Activated CD4-positive, CD25-positive, alpha-beta regulatory T cell (primary cell): Measurements from ENCODE around the gene GLOD4.
"Not testable (repeated sequence)": the region's sequence is repeated elsewhere in the genome, so short reads cannot be mapped to it uniquely, and the experiment has no call there.

Experiments used
- DNase-seq, 4 experiments: peaks; one replicate each; lab custom pipeline; 2025; lab: John Stamatoyannopoulos, UW

Gene GLOD4

DNA sequence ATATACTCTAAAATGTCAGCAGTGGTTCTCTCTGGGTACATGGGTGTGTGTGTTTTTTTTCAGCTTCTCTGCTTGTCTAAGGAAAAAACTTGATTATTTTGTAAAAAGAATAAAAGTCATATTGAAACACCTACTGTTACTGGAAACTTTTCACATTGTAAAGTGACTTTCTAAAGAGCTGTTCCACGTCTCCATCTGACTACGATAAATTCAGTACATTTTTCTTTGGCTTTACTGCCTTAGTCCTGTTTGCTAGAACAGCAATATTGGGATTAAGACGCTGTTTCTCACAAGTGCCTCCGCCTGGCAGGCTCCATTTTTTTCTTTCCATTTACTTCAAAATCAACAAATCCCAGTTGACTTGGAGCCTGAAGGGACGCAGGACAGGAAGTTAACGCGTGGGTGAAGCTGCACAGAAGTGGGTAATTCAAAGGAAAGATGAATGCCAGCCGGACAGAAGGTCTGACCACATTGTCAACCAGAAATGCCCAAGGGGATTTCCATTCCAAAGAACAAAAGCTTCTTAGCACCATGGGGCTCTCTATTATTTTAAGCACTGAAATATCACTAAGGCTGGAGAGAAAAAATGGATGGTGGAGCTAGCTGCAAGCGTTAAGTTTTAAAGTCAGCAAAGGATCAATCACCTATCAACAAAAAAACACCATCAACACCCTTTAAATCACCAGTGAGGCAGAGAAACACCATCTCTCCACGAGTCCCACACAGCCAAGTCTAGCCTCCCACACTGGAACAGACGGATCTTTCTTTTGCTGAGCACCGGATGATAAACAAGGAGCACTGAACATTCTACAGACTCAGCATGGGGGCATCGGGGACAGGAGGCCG is 8.4 kb downstream of the GLOD4 start:
- no peak for DNase-seq

DNA sequence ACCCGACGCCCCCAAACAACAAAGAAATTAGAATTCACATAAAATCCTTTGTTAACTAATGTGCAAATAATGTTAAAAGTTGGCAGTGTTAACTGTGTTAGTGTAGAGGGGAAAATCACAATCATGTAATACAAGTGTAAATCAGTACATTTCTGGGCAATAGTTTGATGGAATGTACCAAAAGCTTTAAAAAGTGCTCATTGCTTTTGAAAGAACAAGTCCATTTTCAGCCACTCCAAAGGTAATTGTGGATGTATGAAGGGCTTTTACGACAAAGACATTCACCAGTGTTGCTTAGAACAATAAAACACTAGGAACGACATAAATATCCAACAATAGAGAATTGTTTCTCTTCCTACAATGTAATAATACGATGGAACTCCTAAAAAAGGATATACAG is 9.1 kb downstream of the GLOD4 start:
- no peak for DNase-seq

DNA sequence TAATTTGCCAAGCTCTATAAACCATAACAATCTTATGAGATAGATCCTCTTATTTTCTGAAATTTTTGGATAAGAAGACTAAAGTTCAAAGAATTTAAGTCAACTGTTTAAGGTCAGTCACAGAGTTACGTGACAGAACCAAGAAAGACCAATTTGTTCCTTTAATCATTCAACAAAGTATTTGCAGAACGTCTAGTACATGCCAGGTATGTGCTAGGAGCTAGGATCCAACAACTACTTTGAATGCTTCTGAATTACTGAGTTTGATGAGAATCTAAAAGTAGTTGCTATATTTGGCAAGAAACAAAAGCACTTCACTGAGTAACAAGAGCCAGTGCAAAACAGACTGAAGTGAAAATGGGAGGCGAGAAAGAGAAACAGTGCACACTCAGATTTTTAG is 15.0 kb downstream of the GLOD4 start:
- no peak for DNase-seq

DNA sequence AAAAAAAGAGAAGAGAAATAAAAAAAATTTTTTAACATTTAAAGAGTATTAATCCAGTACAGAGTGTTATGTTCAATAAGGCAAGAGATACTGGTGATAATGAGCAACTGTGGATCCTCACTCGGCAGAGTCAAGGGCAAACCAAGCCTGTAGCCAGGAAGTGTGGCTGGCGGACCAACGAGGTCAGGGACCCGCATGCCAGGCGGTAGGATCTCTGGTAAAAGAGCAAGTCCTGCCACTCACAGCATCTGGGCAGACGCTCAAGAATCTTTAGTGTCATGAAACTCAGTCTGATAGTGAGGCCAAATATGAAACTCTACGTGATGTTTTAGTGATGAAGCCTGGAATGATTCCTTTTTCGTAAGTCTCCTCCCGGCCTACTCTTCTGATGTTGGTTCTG is 21.7 kb downstream of the GLOD4 start:
- no peak for DNase-seq

DNA sequence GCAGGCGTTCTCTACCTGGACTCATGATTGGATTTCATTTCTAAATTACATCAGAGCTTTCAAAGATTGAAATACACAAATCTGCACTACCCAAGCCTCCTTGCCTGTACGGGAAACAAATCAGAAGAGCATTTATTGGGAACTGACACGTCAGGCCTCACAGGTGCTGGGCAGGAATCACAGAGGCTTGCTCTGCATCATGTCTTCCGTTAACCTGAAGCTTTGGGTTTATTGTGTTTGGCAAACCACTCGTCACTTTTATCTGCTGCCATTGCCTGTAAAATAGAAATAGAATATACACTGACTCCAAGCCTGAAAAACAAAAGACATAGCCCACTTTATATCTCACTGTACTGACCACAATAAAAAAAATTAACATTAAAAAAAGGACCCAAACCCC is 22.1 kb downstream of the GLOD4 start:
- DNase-seq: no peak

DNA sequence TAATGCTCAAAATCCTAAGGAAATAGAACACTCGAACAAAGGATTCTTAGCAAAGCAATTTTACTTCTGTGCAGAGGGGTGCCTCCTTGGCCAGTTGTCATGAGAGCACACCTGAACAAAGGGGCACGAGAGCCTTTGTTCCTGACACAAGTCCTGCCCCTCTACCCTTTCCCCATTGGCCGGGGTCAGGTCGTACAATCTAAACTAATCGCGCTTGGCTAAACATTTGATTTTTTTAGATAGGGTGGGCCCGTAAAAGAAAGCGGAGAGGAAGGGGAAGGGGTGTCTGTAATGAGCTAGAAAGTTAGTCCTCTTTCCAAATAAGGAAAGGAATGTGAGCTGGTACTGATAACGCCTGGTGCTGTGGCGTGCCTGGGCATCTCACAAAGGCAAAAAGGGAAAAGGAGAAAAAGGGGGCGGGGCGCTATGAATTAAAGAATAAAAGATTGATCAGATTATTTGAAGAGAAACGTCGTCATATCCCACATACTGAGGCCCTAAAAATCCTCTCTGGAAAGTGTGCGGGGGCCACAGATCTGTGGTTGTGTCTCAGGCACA is 26.0 kb downstream of the GLOD4 start:
- DNase-seq: not testable (repeated sequence)

DNA sequence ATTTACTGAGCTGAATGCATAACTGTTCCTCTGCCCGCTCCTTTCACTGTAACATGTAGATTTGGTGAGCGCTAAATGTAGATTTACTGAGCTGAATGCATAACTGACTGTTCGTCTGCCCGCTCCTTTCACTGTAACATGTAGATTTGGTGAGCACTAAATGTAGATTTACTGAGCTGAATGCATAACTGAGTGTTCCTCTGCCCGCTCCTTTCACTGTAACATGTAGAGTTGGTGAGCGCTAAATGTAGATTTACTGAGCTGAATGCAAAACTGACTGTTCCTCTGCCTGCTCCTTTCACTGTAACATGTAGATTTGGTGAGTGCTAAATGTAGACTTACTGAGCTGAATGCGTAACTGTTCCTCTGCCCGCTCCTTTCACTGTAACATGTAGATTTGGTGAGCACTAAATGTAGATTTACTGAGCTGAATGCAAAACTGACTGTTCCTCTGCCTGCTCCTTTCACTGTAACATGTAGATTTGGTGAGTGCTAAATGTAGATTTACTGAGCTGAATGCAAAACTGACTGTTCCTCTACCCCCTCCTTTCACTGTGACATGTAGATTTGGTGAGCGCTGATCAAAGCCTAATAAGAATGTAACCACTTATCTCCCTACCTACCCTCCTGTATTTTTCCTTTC is 26.6 kb downstream of the GLOD4 start:
- not testable (repeated sequence) for DNase-seq

DNA sequence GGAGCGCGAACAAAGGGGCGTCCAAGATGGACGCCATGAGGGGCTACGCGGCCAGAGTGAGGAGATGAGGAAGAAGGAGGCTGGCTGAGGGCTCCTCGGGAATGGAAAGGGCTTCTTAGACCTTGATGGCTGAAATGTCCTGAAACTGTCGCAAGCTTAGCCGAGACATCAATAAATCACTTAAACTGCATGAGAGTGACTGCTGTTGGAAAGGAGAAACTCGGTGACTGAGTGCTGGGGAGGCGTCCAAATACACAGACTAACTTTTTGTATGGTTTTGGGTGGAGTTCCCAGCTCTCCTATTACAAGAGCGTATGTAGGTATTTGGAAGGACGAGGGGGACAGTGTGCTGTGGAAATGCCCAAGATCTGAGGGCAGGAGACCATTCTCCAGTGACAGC is 28.7 kb downstream of the GLOD4 start:
- DNase-seq: no peak

DNA sequence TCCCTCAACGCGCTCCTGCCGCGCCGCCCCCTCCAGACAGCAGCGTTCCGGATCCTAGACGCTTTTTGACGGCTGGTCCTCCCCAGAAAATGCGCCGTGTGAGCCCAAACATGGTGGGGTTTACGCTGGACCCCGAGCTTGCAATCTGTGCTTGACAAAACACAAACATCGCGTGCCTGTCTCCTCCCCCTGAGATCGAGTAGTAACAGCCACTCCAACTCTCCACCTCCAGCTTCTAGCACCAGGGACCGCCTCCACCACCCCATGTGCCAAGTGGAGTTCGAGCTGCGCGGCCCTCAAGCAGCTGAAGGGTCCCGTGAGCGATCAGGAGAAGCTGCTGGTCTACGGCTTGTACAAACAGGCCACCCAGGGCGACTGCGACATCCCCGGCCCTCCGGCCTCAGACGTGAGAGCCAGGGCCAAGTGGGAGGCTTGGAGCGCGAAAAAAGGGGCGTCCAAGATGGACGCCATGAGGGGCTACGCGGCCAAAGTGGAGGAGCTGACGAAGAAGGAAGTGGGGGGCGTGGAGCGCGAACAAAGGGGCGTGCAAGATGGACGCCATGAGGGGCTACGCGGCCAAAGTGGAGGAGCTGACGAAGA is 29.4 kb downstream of the GLOD4 start:
- peak in 1 of 4 experiments; percentile 29 for DNase-seq

DNA sequence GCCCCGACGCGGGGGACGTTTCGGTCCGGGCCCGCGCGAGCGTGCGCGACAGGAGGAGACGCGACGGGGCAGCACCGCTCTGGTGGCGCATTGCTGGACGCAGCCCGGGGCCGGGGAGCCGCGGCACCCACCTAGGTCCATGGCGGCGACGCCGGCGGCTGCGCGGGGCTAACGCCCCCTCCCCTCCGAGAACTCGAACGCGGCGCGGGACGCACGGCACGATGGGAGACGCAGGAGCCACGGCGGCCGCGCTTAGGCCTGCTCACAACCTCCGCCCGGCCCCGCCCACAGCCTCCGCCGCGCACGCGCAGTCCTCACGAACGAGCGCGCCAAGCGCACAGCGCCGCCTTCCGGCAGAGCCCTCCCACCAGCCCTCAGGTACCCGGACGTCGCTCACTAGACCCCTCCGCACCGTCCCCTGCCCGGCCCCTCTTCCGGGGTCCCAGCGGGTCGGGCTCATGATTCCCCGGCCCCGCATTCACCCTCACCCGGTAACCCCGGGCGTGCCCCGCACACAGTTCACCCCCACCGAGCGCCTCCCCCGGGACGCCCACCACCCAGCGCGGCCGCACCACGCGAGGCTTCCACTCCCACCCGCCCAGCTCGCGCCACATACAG is 30.0 kb downstream of the GLOD4 start, which contains the start of gene GEMIN4:
GEMIN4 (minus strand) TSS at position 263 of the 618 bp plus-strand sequence; CDS start at position 141, 122 bp downstream.
- peak; percentile 95 to 97 (median 96) for DNase-seq

DNA sequence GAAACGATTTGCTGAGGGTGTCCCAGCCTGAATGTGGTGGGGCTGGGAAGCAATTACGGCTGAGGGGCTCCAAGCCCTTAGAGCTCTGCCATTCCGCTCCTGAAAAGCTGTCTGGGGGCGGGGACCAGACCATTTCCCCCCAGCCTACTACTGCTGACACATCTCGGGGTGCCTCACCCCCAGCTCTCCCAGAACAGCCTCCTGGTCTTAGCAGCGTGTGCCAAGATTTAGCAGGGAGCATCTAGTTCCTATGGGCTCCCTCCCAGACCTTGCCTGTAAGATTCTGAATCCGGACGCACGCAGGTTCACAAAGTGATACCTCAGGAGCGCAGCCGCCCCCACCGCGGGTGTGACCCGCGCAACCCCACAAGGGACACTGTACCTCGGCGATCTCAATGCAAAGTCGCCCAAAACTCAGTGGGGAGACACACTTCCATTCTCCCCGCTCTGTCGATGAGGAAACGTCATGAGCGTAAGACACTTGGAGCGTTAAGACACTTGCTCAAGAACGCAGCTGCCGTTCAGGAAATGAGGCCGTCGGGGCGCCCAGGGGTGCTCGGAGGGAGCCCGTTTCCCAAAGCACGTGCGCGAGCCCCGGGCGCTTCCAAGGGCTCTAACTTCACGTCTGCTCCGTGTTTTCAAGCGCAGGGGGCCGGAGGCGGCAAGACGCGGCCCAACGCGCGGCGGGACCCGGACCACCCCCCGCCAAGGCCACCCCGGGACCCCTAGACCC is 30.6 kb downstream of the GLOD4 start:
- peak in 3 of 4 experiments; percentile 26 to 39 (median 26) for DNase-seq

DNA sequence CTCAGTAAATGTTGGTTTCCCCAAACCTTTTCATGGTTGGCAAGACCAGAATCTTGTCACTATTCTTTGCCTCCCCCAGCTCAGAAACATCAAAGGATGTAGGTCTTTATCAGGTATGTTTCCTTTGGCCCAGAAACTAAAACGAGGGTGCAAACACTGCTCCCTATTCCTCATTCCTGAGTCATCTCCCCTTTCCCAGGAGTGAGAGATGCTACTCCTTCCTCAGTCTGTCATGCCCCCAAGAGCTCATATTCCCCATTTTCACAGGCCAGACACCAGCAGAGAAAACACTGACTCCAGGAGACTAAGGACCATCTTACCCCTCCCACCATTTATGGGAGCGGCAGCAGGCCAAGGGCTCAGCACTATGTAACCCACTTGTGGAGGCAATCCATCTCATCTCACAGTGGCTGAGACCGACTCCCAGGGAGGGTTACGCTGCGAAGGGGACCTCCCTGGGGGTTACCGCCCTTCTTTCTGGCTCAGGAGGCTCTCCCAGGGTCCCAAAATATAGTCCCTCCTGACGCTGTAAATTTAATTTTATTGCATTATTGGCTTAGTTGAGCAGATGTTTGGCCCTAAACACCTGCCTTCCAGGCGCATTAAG is 31.5 kb downstream of the GLOD4 start:
- no peak for DNase-seq

DNA sequence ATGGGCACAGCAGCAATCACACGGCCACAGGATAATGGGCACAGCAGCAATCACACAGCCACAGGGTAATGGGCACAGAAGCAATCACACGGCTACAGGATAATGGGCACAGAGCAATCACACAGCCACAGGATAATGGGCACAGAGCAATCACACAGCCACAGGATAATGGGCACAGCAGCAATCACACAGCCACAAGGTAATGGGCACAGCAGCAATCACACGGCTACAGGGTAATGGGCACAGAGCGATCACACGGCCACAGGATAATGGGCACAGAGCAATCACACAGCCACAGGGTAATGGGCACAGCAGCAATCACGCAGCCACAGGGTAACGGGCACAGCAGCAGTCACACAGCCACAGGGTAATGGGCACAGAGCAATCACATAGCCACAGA is 32.7 kb downstream of the GLOD4 start:
- not testable (repeated sequence) for DNase-seq

DNA sequence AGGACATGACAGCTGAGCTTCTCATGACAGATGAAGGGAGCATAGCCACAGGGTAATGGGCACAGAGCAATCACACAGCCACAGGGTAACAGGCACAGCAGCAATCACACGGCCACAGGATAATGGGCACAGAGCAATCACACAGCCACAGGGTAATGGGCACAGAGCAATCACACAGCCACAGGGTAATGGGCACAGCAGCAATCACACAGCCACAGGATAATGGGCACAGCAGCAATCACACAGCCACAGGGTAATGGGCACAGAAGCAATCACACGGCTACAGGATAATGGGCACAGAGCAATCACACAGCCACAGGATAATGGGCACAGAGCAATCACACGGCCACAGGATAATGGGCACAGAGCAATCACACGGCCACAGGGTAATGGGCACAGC is 33.5 kb downstream of the GLOD4 start:
- DNase-seq: not testable (repeated sequence)

DNA sequence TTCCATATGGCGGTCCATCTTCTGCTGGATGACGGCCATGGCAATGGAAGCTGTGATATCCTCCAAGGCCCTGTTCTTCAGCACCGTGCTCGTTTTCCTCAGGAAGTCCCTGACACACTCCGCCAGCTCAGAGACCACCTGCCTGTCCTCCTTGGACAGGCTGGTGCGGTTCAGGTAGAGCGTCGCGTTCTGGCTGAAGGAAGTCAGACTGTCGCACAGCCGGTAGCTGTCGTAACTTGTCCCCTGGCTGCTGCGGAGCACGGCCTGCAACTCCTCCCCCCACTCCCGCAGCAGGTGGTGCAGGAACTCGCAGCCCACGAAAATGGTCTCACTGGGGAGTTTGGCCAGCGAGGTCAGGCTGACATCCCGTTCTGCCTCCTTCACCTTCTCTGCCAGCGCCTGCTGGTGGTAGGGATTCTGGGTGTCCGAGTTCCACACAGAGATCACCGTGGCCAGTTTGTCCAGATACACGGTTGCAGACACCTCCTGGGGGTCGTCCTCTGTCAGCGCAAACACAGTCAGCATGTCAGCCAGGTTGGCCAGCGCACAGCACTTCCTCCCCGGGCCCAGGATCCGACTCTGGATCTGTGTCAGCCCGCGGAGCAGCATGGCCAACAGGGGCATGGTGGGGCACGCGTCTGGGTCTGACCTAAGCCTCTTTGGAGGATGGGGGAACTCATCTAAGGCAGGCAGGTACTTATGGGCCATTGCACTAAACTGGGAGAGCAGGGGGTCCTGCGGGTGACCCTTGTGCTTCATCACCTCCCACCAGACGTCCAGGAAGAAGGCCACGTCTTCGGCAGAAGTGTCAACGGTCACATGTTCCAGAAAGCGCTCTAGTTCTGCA is 35.1 kb downstream of the GLOD4 start:
- DNase-seq: no peak

DNA sequence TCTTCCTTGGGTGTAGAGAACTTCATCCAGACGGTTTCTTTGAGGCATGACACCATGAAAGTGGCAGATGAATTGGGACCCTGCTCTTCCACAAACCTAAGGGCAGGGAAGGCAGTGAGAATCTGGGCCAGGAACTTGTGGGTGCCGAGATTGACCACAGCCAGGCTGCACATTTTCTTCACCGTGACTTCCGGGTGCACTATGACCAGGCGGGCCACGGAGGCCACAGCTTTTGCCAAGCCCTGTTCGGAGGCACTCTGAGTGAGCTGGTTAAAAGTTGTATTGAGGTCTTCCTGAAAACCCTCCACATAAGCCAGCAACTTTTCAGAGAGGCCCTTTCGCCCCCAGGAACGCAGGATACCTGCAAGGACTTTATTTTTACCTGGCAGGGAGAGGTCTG is 35.9 kb downstream of the GLOD4 start:
- DNase-seq: no peak

DNA sequence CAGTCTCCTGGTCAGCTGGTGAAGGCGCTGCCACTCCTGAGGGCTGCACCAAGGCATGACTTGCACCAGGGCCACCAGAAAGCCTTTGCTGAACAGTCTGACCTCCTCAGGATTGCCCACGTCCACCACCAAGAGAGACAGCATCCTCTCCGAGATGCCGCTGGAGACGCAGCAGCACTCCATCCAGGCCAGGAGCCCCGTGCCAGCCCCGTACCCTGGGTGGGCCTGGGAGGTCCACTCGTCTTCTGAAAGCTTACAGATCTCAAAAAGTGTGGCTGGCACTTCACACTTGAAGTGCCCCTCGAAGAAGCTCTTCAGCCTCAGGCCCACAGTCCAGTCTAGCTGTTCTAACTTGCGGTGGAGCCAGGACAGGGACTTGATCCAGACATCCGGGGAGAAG is 36.7 kb downstream of the GLOD4 start:
- DNase-seq: no peak

DNA sequence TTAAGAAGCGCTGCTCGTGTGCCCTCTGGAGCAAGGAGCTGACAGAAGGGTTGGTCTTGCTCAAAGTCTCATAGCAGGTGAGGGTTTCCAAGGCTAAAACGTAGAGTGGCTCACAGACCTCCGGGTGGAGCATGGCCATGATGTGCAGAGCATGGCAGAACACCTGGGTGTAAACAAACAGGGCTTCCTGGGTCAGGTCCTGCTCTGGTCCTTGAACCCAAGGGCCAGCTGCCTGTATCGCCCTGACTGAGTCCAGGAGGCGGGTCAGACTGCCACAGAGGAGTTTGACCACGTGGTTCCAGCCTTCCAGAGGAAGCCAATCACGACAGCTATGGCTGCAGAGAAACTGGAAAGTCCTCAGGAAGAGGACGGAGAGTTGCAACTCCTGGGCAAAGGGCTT is 37.1 kb downstream of the GLOD4 start:
- DNase-seq: no peak

DNA sequence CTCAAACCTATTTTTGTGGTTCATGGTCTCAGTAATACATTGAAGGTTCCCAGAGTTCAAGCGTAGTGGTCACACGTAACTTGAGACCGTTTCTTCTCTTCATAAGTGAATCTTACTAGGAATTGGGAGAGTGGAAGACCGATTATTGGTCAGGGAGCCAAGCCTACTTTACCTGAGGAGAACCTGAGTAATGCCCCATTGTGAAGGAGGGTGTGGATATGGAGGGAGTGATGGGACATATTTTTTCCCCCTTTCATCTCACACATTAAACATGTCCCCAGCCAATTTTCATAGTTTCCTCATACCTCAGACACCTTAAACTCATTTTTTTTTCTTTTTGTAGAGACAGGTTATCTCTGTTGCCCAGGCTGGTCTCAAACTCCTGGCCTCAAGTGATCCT is 38.9 kb downstream of the GLOD4 start:
- DNase-seq: no peak

DNA sequence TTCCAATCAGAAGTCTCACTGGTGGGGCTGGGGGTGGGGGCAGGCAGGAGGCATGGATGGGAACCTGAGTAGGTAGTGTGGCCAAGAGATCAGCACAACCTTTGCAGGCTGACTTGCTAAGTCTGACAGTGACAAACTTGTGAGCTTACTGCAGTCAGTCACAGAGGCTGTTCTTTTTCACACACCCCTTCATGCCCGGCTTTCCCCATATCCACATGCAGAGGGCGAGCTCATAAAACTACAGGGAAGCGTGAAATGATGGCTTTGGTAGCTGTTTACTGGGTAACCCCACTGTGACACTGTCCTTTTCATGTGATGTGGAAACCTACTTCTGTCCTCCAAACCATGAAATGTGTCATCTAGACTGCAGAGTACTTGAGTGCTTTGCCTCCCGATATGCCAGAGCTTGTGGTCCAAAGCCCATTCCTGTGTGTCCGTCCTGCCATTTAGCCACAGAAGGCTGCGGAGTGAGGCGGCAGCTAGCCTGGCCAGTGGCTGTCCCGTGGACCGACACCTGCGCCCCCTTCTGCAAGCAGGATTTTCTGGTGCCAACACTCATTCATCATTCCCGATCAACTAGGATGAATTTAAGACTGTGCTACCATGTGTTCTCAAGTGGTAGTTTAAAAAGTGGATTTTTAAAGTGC is 39.8 kb downstream of the GLOD4 start:
- no peak for DNase-seq
